K562 (cell line): Measurements from ENCODE around the gene HACL1. TPM values are rescaled to one million over a fixed set of nuclear protein-coding genes. Genes with fewer than 3 reads are reported as not detected.

Experiments used
- BRD9 ChIP-seq: fragments of 450-650 bp; IDR thresholded peaks from 2 replicates; pipeline ENCODE4 v1.6.1; 2018; ENCODE audit warnings: low read depth; ENCODE audit not compliant: partially characterized antibody
- DPF2 ChIP-seq: fragments of 450-650 bp; IDR thresholded peaks from 2 replicates; pipeline ENCODE4 v1.6.1; 2016
- E2F3 ChIP-seq: fragments of 250-450 bp; sonication (Bioruptor Pico); IDR thresholded peaks from 2 replicates; pipeline ENCODE4 v1.4.0; 2020; ENCODE audit warnings: mild to moderate bottlenecking
- E2F8 ChIP-seq: fragments of 450-650 bp; IDR thresholded peaks from 2 replicates; pipeline ENCODE4 v1.7.1; 2018; ENCODE audit warnings: mild to moderate bottlenecking, low read depth; ENCODE audit not compliant: partially characterized antibody
- EGR1 ChIP-seq: fragments of 450-650 bp; conservative IDR thresholded peaks from 2 replicates; pipeline ENCODE4 v1.6.1; 2017; ENCODE audit warnings: mild to moderate bottlenecking
- EP400 ChIP-seq: fragments of 450-650 bp; IDR thresholded peaks from 2 replicates; pipeline ENCODE4 v1.6.1; 2017; ENCODE audit warnings: antibody characterized with exemption, mild to moderate bottlenecking, moderate library complexity
- ESRRB ChIP-seq: fragments of 250-450 bp; sonication (Bioruptor Pico); IDR thresholded peaks from 2 replicates; pipeline ENCODE4 v1.5.0; 2020; ENCODE audit warnings: mild to moderate bottlenecking, moderate library complexity, borderline replicate concordance
- FOXJ3 ChIP-seq: sonication (generic); formaldehyde crosslinking; IDR thresholded peaks from 2 replicates; pipeline ENCODE4 v1.4.0; 2020; ENCODE audit warnings: mild to moderate bottlenecking, missing genetic modification reagents
- FOXM1 ChIP-seq, 2 experiments: fragments of 450-650 bp in 1 of 2; sonication (generic) in 1 of 2; formaldehyde crosslinking in 1 of 2; IDR thresholded peaks; 2 replicates each; pipeline versions ENCODE4 v1.6.1 to v1.9.0; 2017 to 2022; ENCODE audit warnings: low read depth in 2 of 2, mild to moderate bottlenecking in 2 of 2, missing genetic modification reagents in 1 of 2, moderate library complexity in 1 of 2
- GTF2E2 ChIP-seq: fragments of 200-800 bp; sonication (Bioruptor generic); IDR thresholded peaks from 2 replicates; pipeline ENCODE4 v1.6.1; 2016; ENCODE audit warnings: missing genetic modification characterization, missing compliant biosample characterization
- LCOR ChIP-seq: sonication (generic); formaldehyde crosslinking; IDR thresholded peaks from 2 replicates; pipeline ENCODE4 v1.8.0; 2022; ENCODE audit warnings: mild to moderate bottlenecking, missing genetic modification reagents
- LEF1 ChIP-seq: fragments of 450-650 bp; IDR thresholded peaks from 2 replicates; pipeline ENCODE4 v1.6.1; 2016; ENCODE audit warnings: mild to moderate bottlenecking
- PPARD ChIP-seq: fragments of 250-450 bp; sonication (Bioruptor Pico); IDR thresholded peaks from 2 replicates; pipeline ENCODE4 v1.8.0; 2022; ENCODE audit warnings: inconsistent platforms, mild to moderate bottlenecking, moderate library complexity
- SIN3A ChIP-seq, 2 experiments: fragments of 150-350 bp in 1 of 2; IDR thresholded peaks; 2 replicates each; pipeline ENCODE4 v1.6.1; 2011 to 2016; ENCODE audit warnings: borderline replicate concordance in 2 of 2, low read depth in 2 of 2, low read length in 2 of 2, mild to moderate bottlenecking in 2 of 2, moderate library complexity in 2 of 2; ENCODE audit not compliant: control insufficient read depth in 1 of 2
- SOX6 ChIP-seq: fragments of 450-650 bp; IDR thresholded peaks from 2 replicates; pipeline ENCODE4 v1.6.1; 2014; ENCODE audit warnings: mild to moderate bottlenecking
- SUPT5H ChIP-seq: fragments of 450-650 bp; IDR thresholded peaks from 2 replicates; pipeline ENCODE4 v1.6.1; 2016
- TAF15 ChIP-seq: fragments of 200-400 bp; formaldehyde crosslinking; IDR thresholded peaks from 2 replicates; pipeline ENCODE4 v1.6.1; 2017; ENCODE audit warnings: mild to moderate bottlenecking, low read depth, low read length, moderate library complexity
- WHSC1 ChIP-seq: IDR thresholded peaks from one replicate; pipeline ENCODE4 v1.6.1; 2012; ENCODE audit warnings: low read length, control low read depth, inconsistent platforms
- ZNF699 ChIP-seq: fragments of 250-450 bp; sonication (Bioruptor Pico); IDR thresholded peaks from 2 replicates; pipeline ENCODE4 v1.8.0; 2021; ENCODE audit warnings: mild to moderate bottlenecking, moderate library complexity; ENCODE audit not compliant: insufficient replicate concordance
- polyA plus RNA-seq, 8 experiments: library from polyadenylated mRNA; depleted of rRNA in 4 of 8; stranded (reverse) in 5 of 8; unstranded in 3 of 8; fragments of >200 nt; fragmentation: Nextera tagmentation in 2 of 8; fragmentation: Illumina TruSeq in 1 of 8; extraction: Ambion mirVana in 2 of 8; extraction: Trizol in 1 of 8; gene quantifications; 2 replicates each; pipeline versions ENCODE4 v1.2.1 to v1.2.3, GENCODE V29; 2011 to 2014; ENCODE audit warnings: inconsistent platforms in 1 of 8, missing spikeins in 1 of 8
- total RNA-seq, 7 experiments: library from RNA; depleted of rRNA in 6 of 7; stranded (reverse); fragments of >200 nt in 6 of 7; fragmentation: Illumina TruSeq in 2 of 7; extraction: Trizol in 2 of 7; gene quantifications; 2 replicates each; pipeline versions ENCODE4 v1.2.1 to v1.2.3, GENCODE V29; 2011 to 2021; ENCODE audit warnings: low replicate concordance in 1 of 7
- TF ChIP-seq, protein P1 (sequence below), 2 experiments: IDR thresholded peaks in 1 of 2; conservative IDR thresholded peaks in 1 of 2; 2 replicates each; pipeline ENCODE4 v1.6.1; 2016; ENCODE audit warnings: low read depth in 2 of 2, mild to moderate bottlenecking in 1 of 2, missing compliant biosample characterization in 1 of 2, missing genetic modification characterization in 1 of 2, moderate library complexity in 1 of 2
- TF ChIP-seq, protein P2 (sequence below), 2 experiments: fragments of 200-800 bp in 1 of 2; sonication (Bioruptor generic) in 1 of 2; sonication (generic) in 1 of 2; formaldehyde crosslinking in 1 of 2; IDR thresholded peaks in 1 of 2; conservative IDR thresholded peaks in 1 of 2; 2 replicates each; pipeline versions ENCODE4 v1.5.0 to v1.6.1; 2016 to 2020; ENCODE audit warnings: missing compliant biosample characterization in 1 of 2, missing genetic modification characterization in 1 of 2, missing genetic modification reagents in 1 of 2

HACL1 gene
- total and polyA plus RNA-seq, 9 of the 15 experiments (the other 6 are each of a cell fraction or from before 2014, with no cell fraction given), result 18.9 to 61.5 (median 30.5) TPM

DNA sequence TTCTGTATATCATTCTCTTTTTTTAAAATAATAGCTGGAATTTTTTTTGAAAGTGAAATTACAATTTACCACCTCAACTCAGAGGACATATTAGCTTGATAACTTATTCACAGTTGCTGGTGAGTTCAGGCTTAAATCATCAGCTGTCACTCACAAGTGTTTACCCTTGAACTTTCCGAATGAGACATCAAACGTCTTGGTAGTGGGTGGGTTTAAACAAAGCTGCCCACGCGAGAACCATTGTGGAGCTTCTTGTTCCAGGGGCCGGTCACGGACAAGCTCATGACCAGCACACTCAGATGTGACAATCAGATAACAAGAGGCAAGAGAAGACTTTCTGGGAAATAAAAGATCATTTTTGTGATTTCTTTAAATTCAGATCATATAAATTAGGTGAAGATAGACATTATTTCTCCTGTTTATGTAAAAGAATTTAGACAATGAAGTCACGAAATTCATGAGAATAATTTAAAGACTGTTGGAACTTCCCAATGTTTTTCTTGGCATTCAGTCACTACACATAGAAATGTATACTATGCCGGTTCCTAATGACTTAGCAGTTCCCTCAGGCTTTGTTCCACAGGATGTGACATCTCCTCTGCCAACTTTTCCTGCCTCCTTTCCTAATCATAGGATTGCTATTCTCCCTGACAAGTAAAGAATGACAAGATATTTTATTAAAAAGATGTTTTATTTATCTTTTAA lies 29.4 kb upstream of the HACL1 start (continued):
- TF ChIP-seq, protein P1, sequence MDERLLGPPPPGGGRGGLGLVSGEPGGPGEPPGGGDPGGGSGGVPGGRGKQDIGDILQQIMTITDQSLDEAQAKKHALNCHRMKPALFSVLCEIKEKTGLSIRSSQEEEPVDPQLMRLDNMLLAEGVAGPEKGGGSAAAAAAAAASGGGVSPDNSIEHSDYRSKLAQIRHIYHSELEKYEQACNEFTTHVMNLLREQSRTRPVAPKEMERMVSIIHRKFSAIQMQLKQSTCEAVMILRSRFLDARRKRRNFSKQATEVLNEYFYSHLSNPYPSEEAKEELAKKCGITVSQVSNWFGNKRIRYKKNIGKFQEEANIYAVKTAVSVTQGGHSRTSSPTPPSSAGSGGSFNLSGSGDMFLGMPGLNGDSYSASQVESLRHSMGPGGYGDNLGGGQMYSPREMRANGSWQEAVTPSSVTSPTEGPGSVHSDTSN (CRISPR knock-in tag; IDR thresholded peaks at IDR 0.05; ENCODE audit: low read depth), result 0 out of 2 replicates have a peak, but pooled peaks have one; percentile 29
- TF ChIP-seq, protein P1 (tag; conservative IDR thresholded peaks at IDR 0.05; ENCODE audit: low read depth), result peak; percentile 87
- TF ChIP-seq SUPT5H (no peak), E2F8 (no peak), ZNF699 (no peak), LCOR (no peak), EP400 (no peak), BRD9 (no peak), ESRRB (no peak), FOXM1 (IDR thresholded peaks at IDR 0.05; ENCODE audit: low read depth) (peak; percentile 57), FOXM1 (CRISPR knock-in tag; IDR thresholded peaks at IDR 0.05; ENCODE audit: low read depth) (no peak), WHSC1 (no peak), GTF2E2 (tag) (peak; percentile 55; the same call in 1 of the 2 replicates), FOXJ3 (CRISPR knock-in tag) (no peak), E2F3 (CRISPR knock-in tag) (no peak), TAF15 (no peak), SIN3A (IDR thresholded peaks at IDR 0.05; ENCODE audit: borderline replicate concordance in 2 of 2, control insufficient read depth in 1 of 2, low read depth in 2 of 2, low read length in 2 of 2) (no peak), LEF1 (peak; percentile 58), SOX6 (peak; percentile 54; the same call in 1 of the 2 replicates), DPF2 (peak; percentile 57; the same call in 1 of the 2 replicates), PPARD (CRISPR knock-in tag) (no peak), EGR1 (peak; percentile 66)
- TF ChIP-seq, protein P2, sequence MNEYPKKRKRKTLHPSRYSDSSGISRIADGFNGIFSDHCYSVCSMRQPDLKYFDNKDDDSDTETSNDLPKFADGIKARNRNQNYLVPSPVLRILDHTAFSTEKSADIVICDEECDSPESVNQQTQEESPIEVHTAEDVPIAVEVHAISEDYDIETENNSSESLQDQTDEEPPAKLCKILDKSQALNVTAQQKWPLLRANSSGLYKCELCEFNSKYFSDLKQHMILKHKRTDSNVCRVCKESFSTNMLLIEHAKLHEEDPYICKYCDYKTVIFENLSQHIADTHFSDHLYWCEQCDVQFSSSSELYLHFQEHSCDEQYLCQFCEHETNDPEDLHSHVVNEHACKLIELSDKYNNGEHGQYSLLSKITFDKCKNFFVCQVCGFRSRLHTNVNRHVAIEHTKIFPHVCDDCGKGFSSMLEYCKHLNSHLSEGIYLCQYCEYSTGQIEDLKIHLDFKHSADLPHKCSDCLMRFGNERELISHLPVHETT (CRISPR knock-in tag; conservative IDR thresholded peaks at IDR 0.05 in 1 of 2, IDR thresholded peaks at IDR 0.05 in 1 of 2), result peak in 1 of 2 experiments; percentile 38; a peak in 1 of 4 replicates
